HG03060 (cell line): ENCODE data around the gene SAV1.
"Not testable (repeated sequence)": the region's sequence is repeated elsewhere in the genome, so short reads cannot be mapped to it uniquely, and the experiment has no call there.

Experiments used
- ATAC-seq: cut with Tn5 transposase; IDR thresholded peaks from one replicate; pipeline ENCODE4 v1.9.1; 2021; ENCODE audit warnings: low read depth, moderate number of reproducible peaks; ENCODE audit not compliant: unreplicated experiment

SAV1 gene

DNA sequence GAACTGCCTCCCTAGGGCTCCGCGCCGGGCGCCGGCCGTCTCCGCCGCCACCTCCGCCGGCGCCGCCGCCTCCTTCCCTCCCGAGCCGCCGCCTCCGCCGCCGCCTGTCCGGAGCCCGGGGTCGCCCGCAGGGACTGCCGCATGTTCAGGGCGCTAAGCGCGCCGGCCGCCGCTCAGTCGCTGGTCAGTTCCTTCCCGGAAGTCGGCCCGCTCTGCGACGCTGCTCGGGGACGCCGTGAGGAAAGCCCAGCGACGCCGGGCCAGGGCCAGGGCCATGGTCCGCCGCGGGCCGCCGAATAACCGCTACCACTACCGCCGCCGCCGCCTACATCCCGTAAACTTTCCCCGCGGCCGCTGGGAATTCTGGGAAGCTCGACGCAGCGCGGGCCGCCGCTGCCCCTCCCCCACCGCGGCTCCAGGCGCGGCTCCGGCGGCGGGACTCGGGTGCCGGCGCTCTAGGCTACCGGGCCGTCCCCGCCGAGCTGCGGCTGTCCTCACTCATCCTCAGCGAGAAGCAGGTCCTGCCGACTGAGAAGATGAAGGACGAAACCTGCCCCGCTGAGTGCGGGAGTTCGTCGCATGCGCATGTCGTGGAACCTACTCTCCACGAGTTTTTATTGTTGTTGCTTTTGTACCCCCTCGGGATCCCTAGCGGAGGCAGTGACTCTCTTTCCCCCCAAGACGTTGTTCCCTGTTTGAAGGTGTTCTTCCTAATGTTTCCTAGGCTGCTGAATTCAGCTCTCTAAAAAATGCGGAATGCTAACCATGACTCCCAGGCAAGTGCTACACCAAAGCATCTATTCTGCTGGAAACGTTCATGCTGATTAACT is at the start of gene SAV1:
Gene SAV1, minus strand, starts transcription at position 311 of the 830 bp plus-strand sequence. CDS start 339 bp downstream, outside the sequence.
- ATAC-seq, result no peak

DNA sequence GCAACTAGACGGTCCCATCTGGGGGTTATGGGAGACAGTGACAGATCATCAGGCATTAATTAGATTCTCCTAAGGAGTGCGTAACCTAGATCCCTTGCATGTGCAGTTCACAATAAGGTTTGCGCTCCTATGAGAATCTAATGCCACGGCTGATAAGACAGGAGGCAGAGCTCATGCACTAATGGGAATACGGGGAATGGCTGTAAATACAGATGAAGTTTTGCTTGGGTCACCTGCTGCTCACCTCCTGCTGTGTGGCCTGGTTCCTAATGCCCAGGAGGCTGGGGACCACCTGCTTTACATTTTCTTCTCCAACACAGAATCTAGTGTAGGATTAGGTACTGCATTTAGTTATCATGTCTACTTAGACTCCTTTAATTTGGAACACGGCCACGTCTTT is 49.7 kb upstream of the SAV1 start:
- ATAC-seq, result no peak

DNA sequence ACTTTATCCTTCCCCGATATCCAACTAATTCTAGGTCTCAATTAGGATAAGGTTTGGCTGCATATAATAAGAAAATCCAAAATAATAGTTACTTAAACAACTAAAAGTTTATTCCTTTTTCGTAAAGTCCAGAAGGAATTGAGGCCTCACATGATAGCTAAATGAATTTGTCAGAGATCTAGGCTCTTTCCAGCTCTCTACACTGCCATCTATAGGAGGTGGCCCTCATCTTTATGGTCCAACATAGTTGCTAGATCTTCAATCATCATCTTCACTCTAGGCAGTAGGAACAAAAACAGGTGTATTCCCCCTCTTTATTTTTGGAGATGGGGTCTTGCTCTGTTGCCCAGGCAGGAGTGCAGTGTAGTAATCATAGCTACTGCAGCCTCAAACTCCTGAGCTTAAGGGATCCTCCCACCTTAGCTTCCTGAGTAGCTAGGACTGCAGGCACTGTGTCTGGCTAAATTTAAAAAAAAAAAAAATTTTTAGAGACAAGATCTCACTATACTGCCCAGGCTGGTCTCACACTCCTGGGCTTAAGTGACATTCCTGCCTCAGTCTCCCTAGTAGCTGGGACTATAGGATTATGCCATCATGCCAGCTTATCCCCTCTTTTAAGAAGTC is 46.5 kb upstream of the SAV1 start:
- ATAC-seq, result no peak

- no peak for ATAC-seq
Measured at GRCh38 chr14:50711043-50711442, 42.9 kb upstream of the SAV1 start.

GRCh38 chr14:50705026-50705593 is 37.0 kb upstream of the SAV1 start:
- no peak for ATAC-seq

DNA sequence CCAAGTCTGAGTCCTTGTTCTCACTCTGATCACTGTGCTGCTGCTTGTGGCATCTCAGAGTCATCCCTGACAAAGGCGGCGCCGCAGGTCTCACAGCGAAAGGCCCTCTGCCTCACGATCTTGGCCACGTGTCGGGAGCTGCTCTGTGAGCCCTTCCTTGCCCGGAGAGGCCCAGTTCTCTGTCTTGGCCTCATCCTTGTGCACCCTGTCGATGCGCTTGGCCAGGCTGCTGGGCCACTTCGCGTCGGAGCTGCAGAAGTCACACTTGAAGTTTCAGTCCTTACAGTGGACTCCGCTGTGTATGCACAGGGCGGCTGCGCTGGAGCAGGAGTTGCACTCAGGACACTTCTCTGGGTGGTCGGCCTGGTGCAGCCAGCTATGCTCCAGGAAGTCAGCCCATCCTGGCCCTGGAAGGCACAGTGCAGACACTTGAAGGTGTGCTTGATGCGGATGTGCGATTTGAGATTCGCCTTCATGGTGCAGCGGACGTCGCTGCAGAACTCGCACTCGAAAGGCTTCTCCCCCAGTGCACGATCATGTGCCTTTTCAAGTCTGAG is 36.4 kb upstream of the SAV1 start:
- ATAC-seq, result no peak

DNA sequence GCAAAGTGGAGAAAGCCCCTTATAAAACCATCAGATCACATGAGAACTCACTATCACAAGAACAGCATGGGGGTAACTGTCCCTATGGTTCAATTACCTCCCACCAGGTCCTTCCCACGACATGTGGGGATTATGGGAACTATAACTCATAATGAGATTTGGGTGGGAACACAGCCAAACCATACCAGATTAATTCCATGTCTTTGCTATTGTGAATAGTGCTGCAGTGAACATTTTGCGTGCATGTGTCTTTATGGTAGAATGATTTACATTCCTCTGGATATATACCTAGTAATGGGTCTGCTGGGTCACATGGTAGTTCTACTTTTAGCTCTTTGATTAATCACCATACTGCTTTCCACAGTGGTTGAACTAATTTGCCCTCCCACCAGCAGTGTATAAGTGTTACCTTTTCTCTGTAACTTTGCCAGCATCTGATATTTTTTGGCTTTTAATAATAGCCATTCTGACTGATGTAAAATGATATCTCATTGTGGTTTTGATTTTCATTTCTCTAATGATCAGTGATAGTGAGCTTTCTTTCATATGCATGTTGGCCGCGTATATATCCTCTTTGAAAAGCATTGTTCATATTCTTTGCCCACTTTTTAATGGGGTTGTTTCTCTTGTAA is 29.7 kb upstream of the SAV1 start:
- no peak for ATAC-seq

- ATAC-seq, result not testable (repeated sequence)
Measured at GRCh38 chr14:50694260-50694659, 26.2 kb upstream of the SAV1 start.

- no peak for ATAC-seq
Measured at GRCh38 chr14:50688875-50689274, 20.8 kb upstream of the SAV1 start.

DNA sequence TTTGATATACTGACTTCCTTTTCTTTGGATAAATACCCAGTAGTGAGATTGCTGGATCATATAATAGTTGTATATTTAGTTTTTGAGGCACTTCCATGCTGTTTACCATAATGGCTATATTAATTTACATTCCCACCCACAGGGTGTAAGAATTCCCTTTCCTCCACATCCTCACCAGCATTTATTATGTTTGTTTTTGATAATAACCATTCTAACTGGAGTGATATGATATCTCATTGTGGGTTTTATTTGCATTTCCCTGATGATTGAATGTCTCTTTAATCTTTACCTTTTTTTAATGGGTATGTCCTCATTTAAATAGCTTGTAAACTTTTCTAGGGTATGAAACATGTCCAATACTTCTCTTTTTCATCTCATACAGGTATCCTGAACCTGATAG is 11.6 kb upstream of the SAV1 start:
- ATAC-seq, result no peak

DNA sequence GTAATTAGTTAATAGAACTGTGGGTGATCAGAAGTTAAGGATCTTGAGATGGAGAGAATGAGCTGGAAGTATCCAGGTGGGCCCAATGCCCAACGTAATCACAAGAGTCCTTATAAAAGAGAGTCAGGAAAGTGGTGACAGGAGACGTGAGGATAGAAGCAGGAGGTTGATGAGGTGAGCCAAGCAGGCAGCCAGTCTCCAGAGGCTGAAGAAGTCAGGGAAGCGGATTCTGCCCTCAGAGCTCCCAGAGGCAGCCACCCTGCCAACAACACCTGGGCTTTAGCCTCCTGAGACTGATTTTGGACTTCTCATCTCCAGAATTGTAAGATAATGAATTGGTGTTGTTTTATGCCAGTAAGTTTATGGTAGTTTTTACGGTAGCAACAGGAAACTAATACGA is 10.1 kb upstream of the SAV1 start:
- no peak for ATAC-seq

GRCh38 chr14:50677527-50678063 is 9.5 kb upstream of the SAV1 start:
- no peak for ATAC-seq

- ATAC-seq, result no peak
Measured at GRCh38 chr14:50676814-50677516, 8.9 kb upstream of the SAV1 start.

DNA sequence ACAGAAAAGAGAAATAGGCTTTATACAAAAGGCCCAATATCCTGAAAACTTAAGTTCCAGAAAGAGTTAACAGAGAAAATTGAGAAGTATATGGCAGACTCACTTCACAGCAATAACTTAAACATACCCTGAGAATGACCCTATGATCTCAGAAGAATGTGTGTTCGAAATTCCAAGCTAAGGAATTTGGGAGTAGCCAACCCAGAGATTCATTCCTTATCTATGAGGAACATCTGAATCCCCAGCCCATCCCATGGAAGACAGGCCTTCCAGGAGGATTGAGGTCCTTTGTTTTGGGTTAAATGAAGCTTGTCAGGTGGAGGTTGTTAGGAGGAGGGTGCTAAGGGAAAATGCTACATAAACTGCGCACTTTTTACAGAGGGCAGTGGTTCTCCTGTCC is 7.5 kb upstream of the SAV1 start:
- no peak for ATAC-seq

DNA sequence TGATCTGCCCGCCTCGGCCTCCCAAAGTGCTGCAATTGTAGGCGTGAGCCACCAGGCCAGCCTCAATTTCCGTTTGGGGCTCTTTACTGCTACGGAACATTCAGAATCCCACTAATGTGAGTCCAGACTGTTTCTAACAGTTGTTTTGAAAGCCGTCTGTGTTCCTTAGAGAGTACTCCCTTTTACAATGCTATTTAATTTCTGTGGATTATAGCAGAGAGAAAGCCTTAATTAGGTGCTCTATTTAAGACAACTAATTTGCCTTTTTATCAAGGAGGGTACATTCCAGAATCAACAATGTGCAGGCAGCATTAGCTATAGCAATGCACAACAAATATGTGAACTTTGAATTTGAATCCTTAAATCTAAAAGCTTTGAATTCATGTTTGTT is 2.8 kb upstream of the SAV1 start:
- no peak for ATAC-seq

DNA sequence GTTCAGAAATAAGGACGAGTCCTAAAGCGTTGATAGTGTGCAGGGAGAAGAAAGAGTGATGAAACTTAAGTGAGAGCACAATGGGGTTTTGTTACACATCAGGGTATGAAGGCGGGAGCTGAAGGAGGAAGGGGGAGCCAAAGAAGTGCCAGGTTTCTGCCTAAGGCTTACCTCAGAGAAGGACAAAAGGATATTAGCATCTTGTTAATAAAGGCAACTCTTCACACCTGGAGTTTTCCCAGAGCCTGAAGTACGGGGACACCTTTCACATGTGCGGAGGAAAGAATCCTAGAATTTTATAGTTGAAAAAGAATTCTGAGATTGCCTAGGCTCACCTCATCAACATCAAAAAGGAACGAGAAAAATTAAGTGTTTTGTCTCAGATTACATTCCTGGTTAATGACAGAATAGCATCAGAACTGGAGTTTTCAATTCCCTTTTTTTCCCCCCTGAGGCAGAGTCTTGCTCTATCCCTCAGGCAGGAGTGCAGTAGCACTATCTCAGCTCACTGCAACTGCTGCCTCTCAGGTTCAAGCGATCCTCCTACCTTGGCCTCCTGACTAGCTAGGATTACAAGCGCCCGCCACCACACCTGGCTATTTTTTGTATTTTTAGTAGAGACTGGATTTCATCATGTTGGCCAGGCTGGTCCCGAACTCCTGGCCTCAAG is 2.2 kb upstream of the SAV1 start:
- ATAC-seq, result no peak

GRCh38 chr14:50669441-50669986 is 1.4 kb upstream of the SAV1 start:
- no peak for ATAC-seq

DNA sequence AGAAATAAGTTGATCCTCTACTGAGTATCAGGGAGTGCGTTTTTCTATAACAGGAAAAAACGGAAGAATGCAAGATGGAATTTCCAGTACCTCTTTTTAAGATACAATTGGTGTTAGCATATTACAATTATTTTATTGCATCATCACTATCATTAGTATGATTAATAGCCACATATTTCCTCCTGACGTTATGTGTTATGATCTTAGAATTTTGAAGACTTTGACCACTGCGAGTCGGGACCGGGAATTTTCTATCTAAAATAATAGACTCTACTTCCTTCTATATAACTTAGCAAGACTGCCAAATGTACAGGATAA is 679 bp upstream of the SAV1 start:
- no peak for ATAC-seq

- no peak for ATAC-seq
Measured at GRCh38 chr14:50667684-50667995, 466 bp downstream of the SAV1 start.
